ENCODE data around the gene EDEM2. TPM values are rescaled to one million over a fixed set of nuclear protein-coding genes. Genes with fewer than 3 reads are reported as not detected.
A peak's percentile ranks its signal among the peaks of the same experiment; 100 is the strongest.
"Not testable (repeated sequence)": the region's sequence is repeated elsewhere in the genome, so short reads cannot be mapped to it uniquely, and the experiment has no call there.

EDEM2 gene
- total RNA-seq, 1 experiment from 2014 or later, result 23.6 TPM

DNA sequence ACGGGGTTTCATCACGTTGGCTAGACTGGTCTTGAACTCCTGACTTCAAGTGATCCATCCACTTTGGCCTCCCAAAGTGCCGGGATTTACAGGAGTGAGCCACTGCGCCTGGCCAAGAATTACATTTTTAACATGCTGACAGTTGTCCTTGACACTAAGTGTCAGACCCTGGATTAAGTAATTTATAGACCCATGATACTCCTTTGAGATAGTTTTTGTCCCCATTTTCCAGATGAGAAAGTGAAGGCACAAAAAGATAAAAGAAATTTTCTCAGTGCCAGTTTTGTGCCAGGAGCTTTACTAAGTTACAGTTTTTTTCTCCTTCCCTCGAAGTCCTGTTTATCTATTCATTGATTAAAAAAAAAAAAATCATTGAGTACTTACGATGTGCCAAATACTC lies 9.8 kb upstream of the EDEM2 start:
- TF ChIP-seq, protein P1, sequence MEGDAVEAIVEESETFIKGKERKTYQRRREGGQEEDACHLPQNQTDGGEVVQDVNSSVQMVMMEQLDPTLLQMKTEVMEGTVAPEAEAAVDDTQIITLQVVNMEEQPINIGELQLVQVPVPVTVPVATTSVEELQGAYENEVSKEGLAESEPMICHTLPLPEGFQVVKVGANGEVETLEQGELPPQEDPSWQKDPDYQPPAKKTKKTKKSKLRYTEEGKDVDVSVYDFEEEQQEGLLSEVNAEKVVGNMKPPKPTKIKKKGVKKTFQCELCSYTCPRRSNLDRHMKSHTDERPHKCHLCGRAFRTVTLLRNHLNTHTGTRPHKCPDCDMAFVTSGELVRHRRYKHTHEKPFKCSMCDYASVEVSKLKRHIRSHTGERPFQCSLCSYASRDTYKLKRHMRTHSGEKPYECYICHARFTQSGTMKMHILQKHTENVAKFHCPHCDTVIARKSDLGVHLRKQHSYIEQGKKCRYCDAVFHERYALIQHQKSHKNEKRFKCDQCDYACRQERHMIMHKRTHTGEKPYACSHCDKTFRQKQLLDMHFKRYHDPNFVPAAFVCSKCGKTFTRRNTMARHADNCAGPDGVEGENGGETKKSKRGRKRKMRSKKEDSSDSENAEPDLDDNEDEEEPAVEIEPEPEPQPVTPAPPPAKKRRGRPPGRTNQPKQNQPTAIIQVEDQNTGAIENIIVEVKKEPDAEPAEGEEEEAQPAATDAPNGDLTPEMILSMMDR (IDR thresholded peaks at IDR 0.05; ENCODE audit: unreplicated experiment), result no peak
- Mint-ChIP-seq H3K27me3 (ENCODE audit: insufficient read depth, unreplicated experiment) (no peaks in the 10 kb centered on the region), H3K9me3 (ENCODE audit: unreplicated experiment) (no peaks in the 10 kb centered on the region), H3K27ac (ENCODE audit: low read depth, unreplicated experiment) (no peak overlapping the region), H3K36me3 (ENCODE audit: insufficient read depth, unreplicated experiment) (no peaks in the 10 kb centered on the region), H3K4me1 (ENCODE audit: insufficient read depth, unreplicated experiment) (no peaks in the 10 kb centered on the region), H3K4me3 (ENCODE audit: unreplicated experiment) (no peak overlapping the region)
- DNase-seq (ENCODE audit: unreplicated experiment), result no peak
- ChIA-PET POLR2A (interaction anchor here (0.7 kb wide), 1 partner anchor 10 kb away, joined by 5 read pairs; no protein-coding TSS in a partner anchor), CTCF (interaction anchor here (0.6 to 1.4 kb wide), 2 partner anchors 12 to 55 kb away, joined by 3 read pairs; no protein-coding TSS in a partner anchor)
- BruUV-seq (replicated peaks), result no TSS peak
- intact Hi-C loops (cut with micrococcal nuclease), result no loop called here

DNA sequence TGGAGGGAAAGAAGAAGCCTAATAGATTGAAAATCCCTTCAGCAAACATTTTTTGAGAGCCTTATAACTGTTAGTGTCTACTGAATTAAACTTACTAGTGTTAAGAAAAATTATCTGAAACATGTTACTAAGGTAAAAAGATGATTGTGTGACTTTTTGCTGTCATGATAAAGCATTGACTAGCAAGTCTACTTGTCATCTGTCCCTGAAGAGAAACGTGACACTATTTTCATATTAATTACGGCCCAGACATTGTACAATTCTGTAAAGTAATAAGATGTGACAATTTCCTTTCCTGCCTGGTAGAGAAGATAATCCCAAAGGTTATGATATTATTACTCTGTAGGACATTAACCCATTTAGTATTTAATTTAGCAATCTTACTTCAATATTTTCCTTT lies 8.8 kb upstream of the EDEM2 start:
- intact Hi-C loops (cut with micrococcal nuclease), result no loop called here
- Mint-ChIP-seq H3K27me3 (ENCODE audit: insufficient read depth, unreplicated experiment) (no peaks in the 10 kb centered on the region), H3K36me3 (ENCODE audit: insufficient read depth, unreplicated experiment) (no peaks in the 10 kb centered on the region), H3K4me3 (ENCODE audit: unreplicated experiment) (no peak overlapping the region), H3K4me1 (ENCODE audit: insufficient read depth, unreplicated experiment) (no peaks in the 10 kb centered on the region), H3K27ac (ENCODE audit: low read depth, unreplicated experiment) (no peak overlapping the region), H3K9me3 (ENCODE audit: unreplicated experiment) (no peaks in the 10 kb centered on the region)
- no peak for DNase-seq (ENCODE audit: unreplicated experiment)
- CTCF ChIA-PET, result no interaction called here
- no TSS peak for BruUV-seq (replicated peaks)
- POLR2A ChIA-PET, result interaction anchor here (0.6 to 0.8 kb wide), 2 partner anchors 9 to 45 kb away, joined by 3 to 4 read pairs; no protein-coding TSS in a partner anchor
- TF ChIP-seq, protein P1 (IDR thresholded peaks at IDR 0.05; ENCODE audit: unreplicated experiment), result no peak

DNA sequence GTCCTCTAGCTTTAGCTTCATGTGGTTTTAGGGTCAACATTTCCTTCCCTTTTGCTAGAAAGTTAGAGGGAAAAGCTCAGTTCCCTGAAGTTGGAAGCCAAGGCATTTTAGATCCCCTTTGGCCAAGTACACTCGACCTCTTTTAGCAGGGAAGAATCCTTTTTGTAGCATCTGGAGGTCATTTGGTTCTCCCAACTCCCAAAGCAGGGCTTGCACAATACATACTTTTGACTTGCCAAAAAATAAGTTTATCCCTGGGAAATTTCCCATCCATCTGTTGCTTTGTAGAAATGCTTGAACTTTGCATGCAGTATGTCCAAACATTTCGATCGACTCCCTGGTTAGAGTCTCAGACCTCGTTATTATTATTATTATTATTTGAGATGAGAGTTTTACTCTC lies 4.6 kb upstream of the EDEM2 start:
- ChIA-PET CTCF (interaction anchor here (1.1 kb wide), 1 partner anchor 118 kb away, joined by 3 read pairs; no protein-coding TSS in a partner anchor), POLR2A (no interaction called here)
- H3K27ac Mint-ChIP-seq (ENCODE audit: low read depth, unreplicated experiment), result no peak overlapping the region
- no TSS peak for BruUV-seq (replicated peaks)
- H3K36me3 Mint-ChIP-seq (ENCODE audit: insufficient read depth, unreplicated experiment), result peaks cover 6% of the 10 kb centered on the region
- TF ChIP-seq, protein P1 (IDR thresholded peaks at IDR 0.05; ENCODE audit: unreplicated experiment), result no peak
- H3K4me1 Mint-ChIP-seq (ENCODE audit: insufficient read depth, unreplicated experiment), result no peaks in the 10 kb centered on the region
- intact Hi-C loops (cut with micrococcal nuclease), result no loop called here
- no peak overlapping the region for H3K4me3 Mint-ChIP-seq (ENCODE audit: unreplicated experiment)
- no peaks in the 10 kb centered on the region for H3K9me3 Mint-ChIP-seq (ENCODE audit: unreplicated experiment)
- no peak for DNase-seq (ENCODE audit: unreplicated experiment)
- H3K27me3 Mint-ChIP-seq (ENCODE audit: insufficient read depth, unreplicated experiment), result no peaks in the 10 kb centered on the region

DNA sequence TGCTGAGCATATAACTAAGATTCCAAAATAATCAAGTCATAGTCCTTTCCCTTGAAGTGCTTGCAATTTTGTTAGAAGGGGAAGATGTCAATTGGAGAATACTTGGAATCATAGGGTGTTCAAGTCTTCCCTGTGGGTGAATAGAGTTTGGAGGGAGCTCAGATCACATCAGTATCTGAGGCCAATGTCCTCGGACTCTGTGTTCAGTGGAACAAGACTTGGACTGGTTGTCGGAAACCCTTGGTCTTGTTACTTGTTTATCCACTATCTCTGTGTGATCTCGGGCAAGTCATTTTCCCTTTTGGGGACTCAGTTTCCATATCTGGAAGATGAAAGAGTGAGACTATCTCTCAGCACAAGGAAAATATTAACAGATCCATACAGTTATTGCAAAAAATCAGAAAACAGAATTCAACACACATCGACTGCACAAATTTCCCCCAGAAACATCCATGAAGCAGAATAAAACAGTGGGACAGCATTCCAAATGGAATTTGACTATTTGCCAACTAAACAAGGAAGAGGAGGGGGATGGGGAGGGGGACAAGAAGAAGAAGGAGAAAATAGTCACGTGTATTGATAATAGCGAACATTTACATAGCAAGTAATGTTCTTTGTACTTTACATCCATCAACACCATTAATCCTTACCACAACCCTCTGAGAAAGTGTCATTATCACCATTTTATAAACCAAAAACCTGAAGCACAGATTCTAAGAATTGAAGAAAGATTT lies 3.9 kb upstream of the EDEM2 start:
- ChIA-PET POLR2A (interaction anchor here (0.7 kb wide), 1 partner anchor 235 kb away, joined by 3 read pairs; no protein-coding TSS in a partner anchor), CTCF (no interaction called here)
- H3K4me1 Mint-ChIP-seq (ENCODE audit: insufficient read depth, unreplicated experiment), result peaks cover 4% of the 10 kb centered on the region
- no peaks in the 10 kb centered on the region for H3K27me3 Mint-ChIP-seq (ENCODE audit: insufficient read depth, unreplicated experiment)
- no peak overlapping the region for H3K27ac Mint-ChIP-seq (ENCODE audit: low read depth, unreplicated experiment)
- intact Hi-C loops (cut with micrococcal nuclease), result no loop called here
- DNase-seq (ENCODE audit: unreplicated experiment), result no peak
- TF ChIP-seq, protein P1 (IDR thresholded peaks at IDR 0.05; ENCODE audit: unreplicated experiment), result no peak
- no peaks in the 10 kb centered on the region for H3K9me3 Mint-ChIP-seq (ENCODE audit: unreplicated experiment)
- H3K36me3 Mint-ChIP-seq (ENCODE audit: insufficient read depth, unreplicated experiment), result peaks cover 6% of the 10 kb centered on the region
- no TSS peak for BruUV-seq (replicated peaks)
- no peak overlapping the region for H3K4me3 Mint-ChIP-seq (ENCODE audit: unreplicated experiment)

DNA sequence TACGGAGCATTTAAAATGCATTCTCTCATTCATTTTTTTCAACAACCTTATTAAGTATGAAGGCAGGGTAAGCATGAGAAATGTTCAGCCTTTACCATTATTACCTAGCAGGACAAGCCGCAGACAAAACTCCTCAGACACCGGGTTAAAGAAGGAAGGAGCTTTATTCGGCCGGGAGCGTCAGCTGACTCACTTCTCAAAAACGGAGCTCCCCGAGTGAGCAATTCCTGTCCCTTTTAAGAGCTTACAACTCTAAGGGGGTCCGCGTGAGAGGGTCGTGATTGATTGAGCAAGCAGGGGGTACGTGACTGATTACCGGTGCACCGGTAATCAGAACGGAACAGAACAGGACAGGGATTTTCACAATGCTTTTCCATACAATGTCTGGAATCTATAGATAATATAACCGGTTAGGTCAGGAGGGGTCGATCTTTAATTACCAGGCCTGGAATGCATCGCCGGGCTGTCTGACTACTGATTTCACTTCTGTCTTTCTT lies 487 bp upstream of the EDEM2 start:
- H3K36me3 Mint-ChIP-seq (ENCODE audit: insufficient read depth, unreplicated experiment), result peaks cover 21% of the 10 kb centered on the region
- TSS peak; percentile 92 for BruUV-seq (replicated peaks)
- peaks cover 11% of the 10 kb centered on the region for H3K4me1 Mint-ChIP-seq (ENCODE audit: insufficient read depth, unreplicated experiment)
- ChIA-PET POLR2A (interaction anchor here (0.6 to 5.4 kb wide), 52 partner anchors 9 to 806 kb away, joined by 3 to 66 read pairs (median 5); partner anchors contain the start of genes ACSS2, CEP250, EIF6 and GDF5), CTCF (interaction anchor here (0.7 to 8.5 kb wide), 17 partner anchors 9 to 309 kb away, joined by 3 to 182 read pairs (median 4); partner anchors contain the start of gene GGT7)
- H3K27me3 Mint-ChIP-seq (ENCODE audit: insufficient read depth, unreplicated experiment); H3K9me3 Mint-ChIP-seq (ENCODE audit: unreplicated experiment); DNase-seq (ENCODE audit: unreplicated experiment): not testable (repeated sequence)
- intact Hi-C loops (cut with micrococcal nuclease), result loop anchor here (1.0 kb wide), 2 partner anchors 24 to 51 kb away; no protein-coding TSS in a partner anchor
- peak overlapping the region; percentile 94 for H3K4me3 Mint-ChIP-seq (ENCODE audit: unreplicated experiment)
- peak overlapping the region; percentile 95 for H3K27ac Mint-ChIP-seq (ENCODE audit: low read depth, unreplicated experiment)

Measured in MCF 10A (cell line).